AG09319 (cell line): ENCODE results near the gene UGDH.

Experiments
- DNase-seq: peaks from one replicate; pipeline ENCODE4 v3.0.0-alpha.2; 2010; ENCODE audit warnings: low read depth; ENCODE audit errors: extremely low read depth
- CTCF ChIP-seq: IDR thresholded peaks from 2 replicates; pipeline ENCODE4 v1.5.1; 2011; ENCODE audit warnings: low read depth, mild to moderate bottlenecking, inconsistent platforms, low read length, moderate library complexity

UGDH gene

DNA sequence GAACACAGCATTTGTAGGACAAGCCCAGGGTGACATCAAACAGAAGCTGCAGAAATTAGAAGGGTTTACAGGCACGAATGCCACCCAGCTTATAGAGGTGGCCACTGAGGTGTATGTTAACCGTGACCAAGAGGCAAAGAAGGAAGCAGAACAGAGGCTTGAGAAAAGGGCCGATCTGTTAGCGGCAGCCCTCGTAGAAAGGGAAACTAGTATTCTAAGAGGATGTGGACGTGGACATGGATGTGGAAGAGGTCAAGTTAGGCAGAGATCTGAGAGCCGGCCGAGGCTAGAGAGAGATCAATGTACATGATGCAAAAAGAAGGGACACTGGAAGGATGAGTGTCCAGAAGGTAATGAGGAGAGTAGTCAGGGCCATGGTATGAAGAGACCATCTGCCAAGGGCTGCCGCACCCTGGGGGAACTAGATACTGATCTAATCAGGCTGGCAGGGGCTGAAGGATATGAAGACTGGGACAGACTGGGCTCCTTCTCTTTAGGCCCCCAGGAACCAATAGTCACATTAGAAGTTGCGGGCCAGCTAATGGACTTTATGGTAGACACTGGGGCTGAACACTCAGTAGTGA is 40.9 kb downstream of the UGDH start:
- TF ChIP-seq CTCF, result no peak
- DNase-seq, result no peak

DNA sequence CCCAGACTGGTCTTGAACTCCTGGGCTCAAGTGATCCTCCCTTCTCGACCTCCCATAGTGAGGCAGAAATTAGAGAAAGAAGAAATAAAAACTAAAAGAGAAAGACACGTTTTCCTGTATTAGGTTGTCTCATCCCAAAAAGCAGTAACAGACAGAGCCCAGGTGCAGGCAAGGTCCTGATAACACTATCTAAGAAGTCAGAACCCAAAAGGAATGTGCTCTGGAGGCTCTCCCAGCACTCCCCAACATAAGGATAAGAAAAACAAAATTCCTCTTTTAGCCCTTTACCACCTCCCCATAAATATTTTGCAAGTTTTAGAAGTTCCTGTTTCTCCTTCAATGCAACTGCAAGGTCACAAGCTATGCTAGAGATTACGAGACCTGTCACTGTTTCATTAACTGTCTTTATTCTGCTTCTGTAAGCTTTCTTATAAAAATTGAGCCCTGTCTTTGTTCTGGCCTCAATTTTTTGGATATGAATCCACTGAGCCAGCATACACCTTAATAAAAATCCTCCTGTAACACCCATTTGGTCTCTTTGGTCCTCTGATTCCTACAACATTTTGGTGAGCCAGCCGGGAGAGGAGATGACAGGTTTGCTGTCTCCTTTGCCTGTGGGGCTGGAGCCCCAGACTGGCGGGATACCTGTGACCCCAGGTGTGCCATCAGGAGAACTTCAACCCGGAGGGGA is 42.5 kb downstream of the UGDH start:
- TF ChIP-seq CTCF, result no peak
- DNase-seq, result no peak

DNA sequence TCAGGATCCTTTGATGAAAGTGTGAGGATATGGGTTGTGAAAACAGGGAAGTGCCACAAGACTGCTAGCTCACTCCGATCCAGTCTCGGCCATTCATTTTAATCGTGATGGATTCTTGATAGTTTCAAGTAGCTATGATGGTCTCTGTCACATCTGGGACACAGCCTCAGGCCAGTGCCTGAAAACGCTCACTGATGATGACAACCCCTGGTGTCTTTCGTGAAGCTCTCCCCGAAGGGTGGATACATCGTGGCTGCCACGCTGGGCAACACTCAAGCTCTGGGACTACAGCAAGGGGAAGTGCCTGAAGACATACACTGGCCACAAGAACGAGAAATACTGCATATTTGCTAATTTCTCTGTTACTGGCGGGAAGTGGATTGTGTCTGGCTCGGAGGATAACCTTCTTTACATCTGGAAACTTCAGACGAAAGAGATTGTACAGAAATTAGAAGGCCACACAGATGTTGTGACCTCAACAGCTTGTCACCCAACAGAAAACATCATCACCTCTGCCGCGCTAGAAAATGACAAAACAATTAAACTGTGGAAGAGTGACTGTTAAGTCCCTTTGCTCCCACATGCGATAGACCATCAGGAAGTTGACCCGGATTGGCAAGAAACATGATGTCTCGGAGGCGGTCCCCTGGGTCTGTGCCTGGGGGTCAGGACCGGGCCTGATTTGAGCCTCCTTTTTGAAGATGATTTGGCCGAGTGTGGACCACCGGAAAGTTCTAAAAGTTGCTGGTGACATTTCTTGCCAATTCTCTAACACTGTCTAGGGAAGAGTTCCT is 46.1 kb downstream of the UGDH start:
- no peak for TF ChIP-seq CTCF
- DNase-seq, result no peak

GRCh38 chr4:39480251-39480650 is 47.0 kb downstream of the UGDH start:
- no peak for DNase-seq
- no peak for TF ChIP-seq CTCF

- no peak for DNase-seq
- no peak for TF ChIP-seq CTCF
These were observed 50.9 kb downstream of the UGDH start for GRCh38 chr4:39476187-39476895.

DNA sequence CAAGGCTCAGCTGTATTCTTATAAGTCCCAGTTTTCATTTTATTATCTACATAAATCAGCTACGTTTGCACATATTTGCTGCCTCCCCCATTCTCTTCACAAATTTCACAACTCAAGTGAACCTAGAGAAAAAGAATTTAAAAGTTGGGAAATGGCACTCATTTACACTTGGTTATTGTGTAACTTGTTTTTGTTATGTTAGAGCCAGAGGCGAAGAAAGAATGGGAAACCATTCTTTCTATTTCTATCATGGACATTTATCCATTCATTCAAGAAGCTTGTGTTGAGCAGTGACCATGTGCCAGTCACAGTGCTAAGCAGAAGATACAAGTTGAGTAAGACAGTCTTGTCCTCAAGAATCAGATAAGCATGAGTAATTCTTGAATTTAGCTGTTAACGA is 54.8 kb downstream of the UGDH start:
- no peak for TF ChIP-seq CTCF
- DNase-seq, result no peak
